Ovary (tissue), 3 donors: ENCODE results near the gene GOLGA6L9.
"Not testable (repeated sequence)": the region's sequence is repeated elsewhere in the genome, so short reads cannot be mapped to it uniquely, and the experiment has no call there.

ENCODE experiments used
- CTCF ChIP-seq, 3 donors: fragments of 450-650 bp in 2 of 3; fragments of 200-600 bp in 1 of 3; IDR thresholded peaks; one replicate each; pipeline versions ENCODE4 v1.5.1 to v1.8.0; 2016 to 2022; ENCODE audit warnings: antibody characterized with exemption in 3 of 3, mild to moderate bottlenecking in 1 of 3
- EP300 ChIP-seq: sonication (generic); formaldehyde crosslinking; IDR thresholded peaks from one replicate; pipeline ENCODE4 v1.6.1; 2017; ENCODE audit warnings: antibody characterized with exemption
- donor health status: DM: no; HTN: no; CAD: no.

GRCh38 chr15:82445420-82445819 lies 15.8 kb downstream of the GOLGA6L9 start:
- not testable (repeated sequence) for TF ChIP-seq CTCF (IDR thresholded peaks at IDR 0.05); EP300
